Effector CD8-positive, alpha-beta T cell (primary cell): ENCODE measurements around the gene OR2T35.
"Not testable (repeated sequence)": the region's sequence is repeated elsewhere in the genome, so short reads cannot be mapped to it uniquely, and the experiment has no call there.

Experiments used
- DNase-seq: peaks from one replicate; lab custom pipeline; 2025; lab: John Stamatoyannopoulos, UW
- total RNA-seq, 4 experiments: gene quantifications; one replicate each; lab custom pipeline; 2026; lab: John Stamatoyannopoulos, UW

The OR2T35 gene
- total RNA-seq: 0 reads per million in 4 experiments

GRCh38 chr1:248645178-248645577, at the start of gene OR2T35:
Gene OR2T35 (minus strand): TSS chr1:248645278. CDS start chr1:248639258, 6,020 bp downstream.
- not testable (repeated sequence) for DNase-seq

GRCh38 chr1:248691567-248692155, 46.6 kb upstream of the OR2T35 start:
- DNase-seq: no peak

- no peak for DNase-seq
These were observed 43.6 kb upstream of the OR2T35 start for GRCh38 chr1:248688527-248689298.

GRCh38 chr1:248686815-248687214, 41.7 kb upstream of the OR2T35 start:
- DNase-seq: no peak

GRCh38 chr1:248681651-248682050, 36.6 kb upstream of the OR2T35 start:
- DNase-seq: no peak

GRCh38 chr1:248670003-248670402, 24.9 kb upstream of the OR2T35 start:
- DNase-seq: no peak

GRCh38 chr1:248663453-248664328, 18.6 kb upstream of the OR2T35 start:
- DNase-seq: not testable (repeated sequence)

GRCh38 chr1:248656797-248657196, 11.7 kb upstream of the OR2T35 start:
- DNase-seq: not testable (repeated sequence)

- not testable (repeated sequence) for DNase-seq
These were observed 10.3 kb upstream of the OR2T35 start, which contains the start of gene OR2T27 for GRCh38 chr1:248655354-248655753. Gene OR2T27 (minus strand): TSS chr1:248655528. CDS start chr1:248650884, 4,644 bp downstream.

GRCh38 chr1:248648770-248649536, 3.9 kb upstream of the OR2T35 start:
- not testable (repeated sequence) for DNase-seq

- not testable (repeated sequence) for DNase-seq
These were observed 2.0 kb downstream of the OR2T35 start for GRCh38 chr1:248642971-248643651.

GRCh38 chr1:248641583-248641982, 3.5 kb downstream of the OR2T35 start:
- DNase-seq: not testable (repeated sequence)

GRCh38 chr1:248640906-248641305, 4.2 kb downstream of the OR2T35 start:
- DNase-seq: not testable (repeated sequence)

GRCh38 chr1:248639652-248640051, 5.4 kb downstream of the OR2T35 start:
- not testable (repeated sequence) for DNase-seq

GRCh38 chr1:248636612-248637011, 8.5 kb downstream of the OR2T35 start:
- DNase-seq: not testable (repeated sequence)

GRCh38 chr1:248634991-248635390, 10.1 kb downstream of the OR2T35 start, which contains the start of gene OR2T11:
Gene OR2T11 (minus strand): TSS chr1:248635091. CDS start chr1:248627128, 7,963 bp downstream.
- DNase-seq: not testable (repeated sequence)

GRCh38 chr1:248631354-248632008, 13.6 kb downstream of the OR2T35 start:
- no peak for DNase-seq

GRCh38 chr1:248630551-248630950, 14.5 kb downstream of the OR2T35 start:
- DNase-seq: no peak

- no peak for DNase-seq
These were observed 16.9 kb downstream of the OR2T35 start for GRCh38 chr1:248627971-248628844.
